ENCODE measurements around the gene MICAL2.

Gene MICAL2

GRCh38 chr11:12278766-12279671 lies 168.6 kb downstream of the MICAL2 start:
- no peak for DNase-seq

GRCh38 chr11:12279672-12280108 lies 169.3 kb downstream of the MICAL2 start:
- no peak for DNase-seq

GRCh38 chr11:12280199-12280837 lies 169.9 kb downstream of the MICAL2 start:
- DNase-seq: no peak

GRCh38 chr11:12280838-12281565 lies 170.6 kb downstream of the MICAL2 start:
- no peak for DNase-seq

GRCh38 chr11:12281571-12282478 lies 171.4 kb downstream of the MICAL2 start:
- peak; percentile 75 for DNase-seq

- no peak for DNase-seq
These were observed 172.3 kb downstream of the MICAL2 start for GRCh38 chr11:12282676-12283075.

GRCh38 chr11:12284316-12285050 lies 174.1 kb downstream of the MICAL2 start:
- DNase-seq: no peak

- DNase-seq: no peak
These were observed 174.7 kb downstream of the MICAL2 start for GRCh38 chr11:12285106-12285505.

- DNase-seq: no peak
These were observed 175.4 kb downstream of the MICAL2 start for GRCh38 chr11:12285811-12286222.

- no peak for DNase-seq
These were observed 176.2 kb downstream of the MICAL2 start for GRCh38 chr11:12286606-12287005.

- no peak for DNase-seq
These were observed 176.6 kb downstream of the MICAL2 start for GRCh38 chr11:12287009-12287373.

- DNase-seq: no peak
These were observed 177.2 kb downstream of the MICAL2 start for GRCh38 chr11:12287374-12288211.

GRCh38 chr11:12288212-12288930 lies 178.0 kb downstream of the MICAL2 start:
- DNase-seq: peak; percentile 45

GRCh38 chr11:12288931-12289666 lies 178.7 kb downstream of the MICAL2 start:
- DNase-seq: no peak

- no peak for DNase-seq
These were observed 179.5 kb downstream of the MICAL2 start for GRCh38 chr11:12289667-12290476.

- no peak for DNase-seq
These were observed 180.1 kb downstream of the MICAL2 start for GRCh38 chr11:12290477-12290922.

GRCh38 chr11:12291313-12291712 lies 180.9 kb downstream of the MICAL2 start:
- no peak for DNase-seq

GRCh38 chr11:12291766-12292165 lies 181.4 kb downstream of the MICAL2 start:
- no peak for DNase-seq

Measured in T-helper 9 cell (primary cell).